Activated CD4-positive, alpha-beta T cell treated with anti-CD3 and anti-CD28 coated beads for 1 hour (primary cell): ENCODE measurements around the gene B3GNT8.
"Not testable (repeated sequence)": the region's sequence is repeated elsewhere in the genome, so short reads cannot be mapped to it uniquely, and the experiment has no call there.

ENCODE experiments used
- DNase-seq: peaks from one replicate; pipeline ENCODE4 v3.0.0-alpha.2; 2020

Gene B3GNT8

GRCh38 chr19:41412953-41413352 lies 14.2 kb downstream of the B3GNT8 start:
- DNase-seq: no peak

DNA sequence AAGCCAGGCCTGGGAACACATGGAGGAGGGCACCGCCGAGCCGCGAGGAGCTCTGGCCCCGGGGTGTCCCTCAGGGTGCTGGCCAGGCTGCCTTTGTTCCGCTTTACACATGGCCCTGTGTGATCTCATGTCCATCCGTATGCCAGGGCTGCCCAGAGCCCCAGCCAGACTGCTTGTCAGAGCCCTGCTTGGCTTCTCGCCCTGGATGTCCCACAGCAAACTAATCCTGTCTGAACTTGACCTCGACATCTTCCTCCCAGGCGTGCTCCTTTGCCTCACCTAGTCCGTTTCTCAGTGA lies 15.3 kb downstream of the B3GNT8 start:
- DNase-seq: no peak

- DNase-seq: no peak
Measured at GRCh38 chr19:41411100-41411967, 15.8 kb downstream of the B3GNT8 start.

GRCh38 chr19:41410336-41411054 lies 16.7 kb downstream of the B3GNT8 start:
- no peak for DNase-seq

- no peak for DNase-seq
Measured at GRCh38 chr19:41409288-41409687, 17.9 kb downstream of the B3GNT8 start.

DNA sequence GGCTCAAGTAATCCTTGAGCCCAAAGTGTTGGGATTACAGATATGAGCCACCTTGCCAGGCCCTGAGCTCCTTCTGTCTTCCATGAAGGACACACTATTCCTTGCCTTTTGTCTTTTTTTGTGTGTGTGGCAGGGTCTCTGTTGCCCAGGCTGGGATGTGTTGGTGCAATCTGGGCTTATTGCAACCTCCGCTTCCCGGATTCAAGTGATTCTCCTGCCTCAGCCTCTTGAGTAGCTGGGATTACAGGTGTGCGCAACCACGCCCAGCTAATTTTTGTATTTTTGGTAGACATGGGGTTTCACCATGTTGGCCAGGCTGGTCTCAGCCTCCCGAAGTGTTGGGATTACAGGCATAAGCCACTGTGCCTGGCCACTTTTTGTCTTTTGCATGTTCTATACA lies 18.3 kb downstream of the B3GNT8 start:
- DNase-seq: not testable (repeated sequence)

DNA sequence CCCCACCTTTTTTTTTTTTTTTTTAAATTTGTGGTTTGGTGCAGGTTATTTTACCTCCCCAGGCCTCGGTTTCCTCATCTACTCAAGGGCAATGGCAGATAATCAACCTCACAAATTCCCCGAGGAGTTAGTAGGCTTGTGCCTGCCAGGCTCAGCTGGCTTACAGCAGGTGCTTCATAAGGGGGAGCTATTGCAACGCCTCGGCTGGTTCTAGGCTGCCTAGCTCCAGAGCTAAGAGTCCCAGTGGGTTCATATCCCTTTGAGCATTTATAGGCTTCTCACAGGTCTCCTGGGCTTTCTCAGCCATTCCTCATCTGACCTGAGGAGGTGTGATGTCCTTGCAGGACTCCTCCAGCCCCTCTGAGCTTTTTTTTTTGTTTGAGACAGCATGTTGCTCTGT lies 18.9 kb downstream of the B3GNT8 start:
- no peak for DNase-seq

- no peak for DNase-seq
Measured at GRCh38 chr19:41407271-41407670, 19.9 kb downstream of the B3GNT8 start.

DNA sequence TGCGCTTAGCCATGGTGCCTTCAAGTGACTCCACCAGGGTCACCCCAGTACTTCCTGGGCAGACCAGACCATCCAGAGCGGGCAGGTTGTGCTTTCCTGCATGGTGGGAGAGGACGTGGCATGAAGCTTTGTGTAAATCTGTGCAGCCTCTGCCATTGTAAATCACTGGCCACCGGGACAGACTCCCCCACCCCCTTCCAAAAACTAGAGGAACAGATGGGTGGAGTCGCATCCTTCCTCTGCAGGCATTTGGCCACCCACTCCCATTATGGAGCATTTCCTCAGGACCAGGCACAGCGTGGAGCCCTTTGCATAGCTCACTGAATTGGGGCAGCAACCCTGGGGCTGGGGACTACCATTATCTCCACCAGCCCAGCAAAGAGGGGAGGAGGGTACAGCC lies 21.4 kb downstream of the B3GNT8 start:
- DNase-seq: no peak

- no peak for DNase-seq
Measured at GRCh38 chr19:41403181-41403970, 23.8 kb downstream of the B3GNT8 start.

DNA sequence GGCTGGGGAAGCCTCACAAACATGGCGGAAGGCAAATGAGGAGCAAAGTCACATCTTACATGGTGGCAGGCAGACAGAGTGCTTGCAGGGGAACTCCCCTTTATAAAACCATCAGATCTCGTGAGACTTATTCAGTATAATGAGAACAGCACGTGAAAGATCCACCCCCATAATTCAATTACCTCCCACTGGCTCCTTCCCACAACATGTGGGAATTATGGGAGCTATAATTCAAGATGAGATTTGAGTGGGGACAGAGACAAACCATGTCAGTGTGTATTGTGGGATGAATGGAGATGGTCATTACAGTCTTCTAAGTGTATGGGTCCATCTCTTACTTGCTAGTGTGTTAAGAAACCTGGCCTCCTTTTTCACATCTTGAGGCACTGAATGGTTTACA lies 25.2 kb downstream of the B3GNT8 start:
- no peak for DNase-seq

GRCh38 chr19:41401483-41401882 lies 25.7 kb downstream of the B3GNT8 start:
- no peak for DNase-seq

- DNase-seq: no peak
Measured at GRCh38 chr19:41399525-41399924, 27.6 kb downstream of the B3GNT8 start.

DNA sequence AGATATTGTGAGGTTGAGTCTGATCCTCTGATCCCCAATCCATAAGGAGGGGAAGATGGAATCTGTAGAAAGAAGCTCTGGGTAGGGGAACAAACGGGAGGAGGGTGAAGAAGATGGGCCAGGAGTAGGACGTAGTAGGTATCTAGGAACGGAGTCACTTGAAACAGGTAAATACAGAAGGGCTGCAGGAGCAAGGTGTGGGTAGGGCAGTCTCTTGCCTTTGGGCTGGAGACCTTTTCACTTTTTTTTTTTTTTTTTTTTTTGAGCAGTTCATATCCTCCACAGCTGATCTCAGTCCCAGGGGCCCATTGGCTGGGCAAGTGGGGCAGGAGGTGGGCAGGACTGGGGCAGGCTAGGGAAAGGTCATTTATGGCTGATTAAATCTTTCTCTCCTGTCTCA lies 28.1 kb downstream of the B3GNT8 start:
- DNase-seq: no peak

- DNase-seq: no peak
Measured at GRCh38 chr19:41398598-41398997, 28.6 kb downstream of the B3GNT8 start.

DNA sequence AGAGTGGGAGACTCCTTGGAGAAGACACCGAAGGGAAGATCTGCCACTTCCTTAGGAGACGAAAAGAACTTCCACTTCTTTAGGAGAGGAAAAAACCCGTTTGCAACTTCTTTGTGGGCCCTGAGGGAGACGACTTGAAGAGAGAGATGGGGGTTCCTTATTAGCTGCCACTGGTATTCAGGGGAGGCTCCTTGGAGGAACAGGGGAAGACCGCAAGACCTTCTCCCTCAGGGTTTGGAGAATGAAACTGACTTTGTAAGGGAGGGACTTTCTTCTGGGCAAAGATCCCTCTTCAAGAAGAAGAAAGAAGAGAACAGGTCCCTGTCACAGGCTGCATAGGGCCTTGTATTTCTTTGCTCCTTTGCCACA lies 29.1 kb downstream of the B3GNT8 start:
- no peak for DNase-seq

DNA sequence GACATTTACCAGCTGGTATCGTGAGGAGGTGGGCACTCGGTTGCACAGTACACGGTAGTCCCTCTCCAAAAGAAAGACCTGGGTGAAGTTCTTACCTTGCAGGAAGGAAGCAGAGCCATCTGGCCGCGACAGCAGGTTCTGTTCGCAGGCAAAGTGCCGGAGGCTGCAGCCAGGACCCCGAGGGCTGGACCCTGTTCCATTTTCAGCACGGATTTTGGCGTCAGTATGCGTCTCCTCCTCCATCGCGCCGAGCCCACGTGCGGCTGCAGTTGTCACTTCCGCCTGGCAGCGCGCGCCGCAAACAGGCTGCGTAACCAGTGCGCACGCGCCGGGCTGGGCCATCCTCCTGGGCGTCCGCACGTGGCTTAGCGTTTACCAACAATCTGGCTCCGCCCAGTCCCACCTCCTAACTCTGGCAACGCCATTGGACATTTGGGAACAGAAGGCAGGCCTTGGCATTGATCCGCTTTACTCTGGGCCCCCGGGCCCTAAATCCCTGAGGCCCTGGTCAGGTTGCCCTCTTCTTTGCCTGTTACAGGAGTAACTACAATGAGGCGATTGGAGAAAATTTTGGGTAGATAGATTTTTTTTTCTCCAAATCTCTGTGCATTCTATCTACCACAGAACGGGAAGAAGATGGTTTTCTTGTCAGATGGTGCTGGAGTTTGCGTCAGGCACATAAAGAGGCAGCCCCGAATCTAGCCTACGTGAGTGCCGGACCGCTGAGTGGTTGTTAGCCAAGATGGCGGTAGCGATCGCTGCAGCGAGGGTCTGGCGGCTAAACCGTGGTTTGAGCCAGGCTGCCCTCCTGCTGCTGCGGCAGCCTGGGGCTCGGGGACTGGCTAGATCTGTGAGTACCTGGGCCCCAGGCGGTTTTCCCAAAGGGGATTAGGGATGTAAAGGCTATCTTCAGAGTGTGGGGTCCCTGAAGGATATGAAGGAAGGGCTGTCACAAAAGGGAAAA lies 29.8 kb downstream of the B3GNT8 start, which contains the start of the genes BCKDHA and EXOSC5:
TSS of gene BCKDHA (plus strand) at position 733 of the 964 bp plus-strand sequence. CDS start at position 743, 10 bp downstream.
TSS of gene EXOSC5 (minus strand) at position 274 of the 964 bp plus-strand sequence. CDS start at position 243, 31 bp downstream.
- DNase-seq: peak; percentile 98

DNA sequence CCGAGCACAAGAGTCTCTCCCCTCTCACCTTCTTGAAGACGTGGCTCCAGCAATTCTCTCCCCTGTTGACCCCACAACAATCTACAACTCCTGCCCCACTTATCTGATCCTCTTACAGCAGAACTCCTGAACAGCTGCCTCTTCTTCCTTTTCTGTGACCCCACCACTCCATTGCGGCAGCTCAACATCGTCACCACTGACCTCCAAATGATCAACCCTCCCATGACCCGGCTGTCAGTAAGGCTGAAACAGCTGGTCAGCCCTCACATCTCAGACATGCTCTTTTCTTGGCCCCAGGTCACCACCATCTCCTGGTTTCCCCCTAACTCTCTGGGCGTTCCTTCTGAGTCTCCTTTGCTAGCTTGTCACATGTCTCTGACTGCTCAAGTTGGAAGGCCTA lies 31.8 kb downstream of the B3GNT8 start:
- no peak for DNase-seq

DNA sequence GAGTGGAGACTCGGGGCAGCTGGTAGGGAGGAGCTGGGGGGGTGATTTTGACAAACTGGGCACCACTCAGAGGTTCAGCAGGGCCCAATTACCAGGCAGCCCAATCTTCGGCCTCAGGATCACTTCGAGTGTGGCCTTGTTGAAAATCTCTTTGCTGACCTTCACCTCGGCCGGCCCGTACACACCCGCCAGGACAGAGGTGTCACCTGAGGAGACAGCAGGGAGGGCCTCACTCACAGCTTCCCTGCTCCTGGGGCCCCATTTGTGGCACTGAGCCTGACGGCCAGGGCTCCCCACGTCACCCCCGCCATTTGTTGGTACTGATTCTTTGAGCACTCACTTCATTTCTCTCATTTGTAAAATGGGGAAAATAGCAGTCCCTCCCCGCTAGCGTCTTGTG lies 34.4 kb downstream of the B3GNT8 start:
- DNase-seq: no peak

DNA sequence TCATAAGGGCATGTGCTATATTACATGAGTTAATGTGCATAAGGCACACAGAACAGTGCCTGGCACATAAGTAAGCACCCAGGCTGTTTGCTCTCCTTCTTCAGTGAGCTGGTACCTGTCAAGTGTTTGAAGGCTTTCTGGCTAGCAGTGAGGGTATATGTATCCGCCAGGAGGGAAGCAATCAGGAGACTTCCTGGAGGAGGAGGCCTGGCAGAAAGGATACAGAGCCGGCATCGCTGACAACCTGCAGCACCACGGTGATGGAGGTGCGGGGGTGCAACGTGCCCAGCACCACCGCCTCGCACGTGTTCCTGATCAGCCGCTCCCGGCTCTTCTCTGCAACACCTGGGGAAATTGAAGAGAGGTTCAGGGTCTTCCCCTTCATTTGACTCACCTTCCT lies 35.6 kb downstream of the B3GNT8 start:
- DNase-seq: no peak

DNA sequence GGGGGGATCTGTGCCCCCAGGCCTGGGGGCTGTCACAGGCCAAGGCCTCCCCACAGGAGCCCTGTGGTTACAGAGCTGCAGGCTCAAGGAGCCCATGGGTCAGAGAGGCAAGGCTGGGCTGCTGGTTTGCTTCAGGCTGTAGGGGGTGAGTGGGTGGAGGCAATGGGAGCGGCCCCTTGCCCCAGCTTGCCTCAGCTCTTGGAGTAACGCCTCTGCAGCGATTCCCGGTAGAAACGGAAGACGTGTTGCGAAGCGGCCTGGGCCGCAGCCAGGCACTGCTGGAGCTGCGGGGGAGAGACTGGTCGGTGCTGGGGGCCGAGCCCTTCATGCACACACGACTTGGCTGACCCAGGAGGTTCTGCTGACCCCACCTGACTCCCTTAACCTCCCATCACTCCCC lies 40.7 kb downstream of the B3GNT8 start:
- no peak for DNase-seq

DNA sequence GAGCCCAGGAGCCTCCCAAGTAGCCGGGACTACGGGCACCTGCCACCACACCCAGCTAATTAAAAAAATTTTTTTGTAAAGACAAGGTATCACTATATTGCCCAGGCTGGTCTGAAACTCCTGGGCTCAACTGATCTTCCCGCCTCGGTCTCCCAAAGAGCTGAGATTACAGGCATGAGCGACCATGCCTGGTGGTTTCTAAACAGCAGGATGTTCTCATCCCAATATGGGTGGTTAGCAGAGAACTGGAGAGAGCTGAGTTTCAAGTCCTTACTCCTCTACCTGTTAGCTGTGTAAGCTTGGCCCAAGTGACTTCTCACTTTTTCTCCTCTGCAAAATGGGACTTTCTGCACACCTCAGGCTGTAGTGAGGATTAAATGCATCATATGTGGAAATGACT lies 42.8 kb downstream of the B3GNT8 start:
- DNase-seq: no peak
